HG03575 (cell line): ENCODE data around the gene KCNN4.
"Not testable (repeated sequence)": the region's sequence is repeated elsewhere in the genome, so short reads cannot be mapped to it uniquely, and the experiment has no call there.

Source experiments
- ATAC-seq: cut with Tn5 transposase; IDR thresholded peaks from one replicate; pipeline ENCODE4 v1.9.1; 2021; ENCODE audit not compliant: unreplicated experiment, insufficient number of reproducible peaks, low FRiP score; ENCODE audit errors: extremely low read depth

KCNN4 gene

GRCh38 chr19:43778651-43779050 lies 2.1 kb downstream of the KCNN4 start:
- ATAC-seq = no peak

- ATAC-seq = no peak
Observed at GRCh38 chr19:43777163-43777695, 3.5 kb downstream of the KCNN4 start.

- ATAC-seq = no peak
Observed at GRCh38 chr19:43776286-43776685, 4.5 kb downstream of the KCNN4 start.

- no peak for ATAC-seq
Observed at GRCh38 chr19:43775299-43775890, 5.4 kb downstream of the KCNN4 start.

- not testable (repeated sequence) for ATAC-seq
Observed at GRCh38 chr19:43774940-43775258, 5.9 kb downstream of the KCNN4 start.

- ATAC-seq = no peak
Observed at GRCh38 chr19:43774103-43774939, 6.5 kb downstream of the KCNN4 start.

GRCh38 chr19:43773725-43774102 lies 7.1 kb downstream of the KCNN4 start:
- ATAC-seq = no peak

- ATAC-seq = no peak
Observed at GRCh38 chr19:43769256-43769655, 11.5 kb downstream of the KCNN4 start.

- no peak for ATAC-seq
Observed at GRCh38 chr19:43768273-43769050, 12.3 kb downstream of the KCNN4 start.

GRCh38 chr19:43767818-43768217 lies 13.0 kb downstream of the KCNN4 start:
- ATAC-seq = no peak

GRCh38 chr19:43767316-43767715 lies 13.5 kb downstream of the KCNN4 start:
- no peak for ATAC-seq

- ATAC-seq = no peak
Observed at GRCh38 chr19:43766755-43767043, 14.1 kb downstream of the KCNN4 start.

GRCh38 chr19:43765109-43765876 lies 15.5 kb downstream of the KCNN4 start:
- ATAC-seq = no peak

GRCh38 chr19:43764684-43765083 lies 16.1 kb downstream of the KCNN4 start:
- ATAC-seq = not testable (repeated sequence)

- ATAC-seq = no peak
Observed at GRCh38 chr19:43763473-43763939, 17.3 kb downstream of the KCNN4 start.

- no peak for ATAC-seq
Observed at GRCh38 chr19:43762814-43763213, 18.0 kb downstream of the KCNN4 start.

GRCh38 chr19:43760941-43761340 lies 19.8 kb downstream of the KCNN4 start:
- no peak for ATAC-seq

- no peak for ATAC-seq
Observed at GRCh38 chr19:43759515-43759914, 21.3 kb downstream of the KCNN4 start.

GRCh38 chr19:43755256-43755801 lies 25.4 kb downstream of the KCNN4 start:
- ATAC-seq = no peak
